ENCODE results near the gene ELMO2.
A peak's percentile ranks its signal among the peaks of the same experiment; 100 is the strongest.

ELMO2 gene

GRCh38 chr20:46406200-46406985, at the start of gene ELMO2:
ELMO2 (minus strand) TSS chr20:46406615; CDS start chr20:46394482, 12,133 bp downstream.
- peak; percentile 96 for DNase-seq (ENCODE audit: low spot score)

GRCh38 chr20:46455729-46456128, 49.3 kb upstream of the ELMO2 start:
- no peak for DNase-seq (ENCODE audit: low spot score)

- DNase-seq (ENCODE audit: low spot score), result no peak
Observed at GRCh38 chr20:46446851-46447250, 40.4 kb upstream of the ELMO2 start.

- DNase-seq (ENCODE audit: low spot score), result no peak
Observed at GRCh38 chr20:46439837-46440236, 33.4 kb upstream of the ELMO2 start.

- DNase-seq (ENCODE audit: low spot score), result peak; percentile 67
Observed at GRCh38 chr20:46438156-46438750, 31.8 kb upstream of the ELMO2 start.

- no peak for DNase-seq (ENCODE audit: low spot score)
Observed at GRCh38 chr20:46435146-46435545, 28.7 kb upstream of the ELMO2 start.

GRCh38 chr20:46434597-46434996, 28.2 kb upstream of the ELMO2 start:
- no peak for DNase-seq (ENCODE audit: low spot score)

- DNase-seq (ENCODE audit: low spot score), result no peak
Observed at GRCh38 chr20:46433051-46433450, 26.6 kb upstream of the ELMO2 start.

- no peak for DNase-seq (ENCODE audit: low spot score)
Observed at GRCh38 chr20:46430921-46431712, 24.7 kb upstream of the ELMO2 start.

GRCh38 chr20:46427384-46427783, 21.0 kb upstream of the ELMO2 start:
- no peak for DNase-seq (ENCODE audit: low spot score)

GRCh38 chr20:46423882-46424482, 17.6 kb upstream of the ELMO2 start:
- DNase-seq (ENCODE audit: low spot score), result no peak

- DNase-seq (ENCODE audit: low spot score), result no peak
Observed at GRCh38 chr20:46423342-46423741, 16.9 kb upstream of the ELMO2 start.

GRCh38 chr20:46420878-46421277, 14.5 kb upstream of the ELMO2 start:
- no peak for DNase-seq (ENCODE audit: low spot score)

- no peak for DNase-seq (ENCODE audit: low spot score)
Observed at GRCh38 chr20:46419882-46420281, 13.5 kb upstream of the ELMO2 start.

GRCh38 chr20:46416839-46417238, 10.4 kb upstream of the ELMO2 start:
- DNase-seq (ENCODE audit: low spot score), result no peak

GRCh38 chr20:46416421-46416820, 10.0 kb upstream of the ELMO2 start:
- DNase-seq (ENCODE audit: low spot score), result no peak

GRCh38 chr20:46415773-46416172, 9.4 kb upstream of the ELMO2 start:
- DNase-seq (ENCODE audit: low spot score), result no peak

- no peak for DNase-seq (ENCODE audit: low spot score)
Observed at GRCh38 chr20:46414608-46415007, 8.2 kb upstream of the ELMO2 start.

GRCh38 chr20:46411637-46412036, 5.2 kb upstream of the ELMO2 start:
- no peak for DNase-seq (ENCODE audit: low spot score)

- no peak for DNase-seq (ENCODE audit: low spot score)
Observed at GRCh38 chr20:46408281-46408731, 1.9 kb upstream of the ELMO2 start.

- no peak for DNase-seq (ENCODE audit: low spot score)
Observed at GRCh38 chr20:46407671-46407996, 1.2 kb upstream of the ELMO2 start.

GRCh38 chr20:46406986-46407670, 713 bp upstream of the ELMO2 start:
- peak; percentile 57 for DNase-seq (ENCODE audit: low spot score)

Data from NAMALWA (cell line).